ENCODE data around the gene XRCC1. TPM values are rescaled to one million over a fixed set of nuclear protein-coding genes. Genes with fewer than 3 reads are reported as not detected.
"Not testable (repeated sequence)": the region's sequence is repeated elsewhere in the genome, so short reads cannot be mapped to it uniquely, and the experiment has no call there.

XRCC1 gene
- total and polyA plus RNA-seq, 2 experiments from 2014 or later = 26.7 to 28.0 TPM

DNA sequence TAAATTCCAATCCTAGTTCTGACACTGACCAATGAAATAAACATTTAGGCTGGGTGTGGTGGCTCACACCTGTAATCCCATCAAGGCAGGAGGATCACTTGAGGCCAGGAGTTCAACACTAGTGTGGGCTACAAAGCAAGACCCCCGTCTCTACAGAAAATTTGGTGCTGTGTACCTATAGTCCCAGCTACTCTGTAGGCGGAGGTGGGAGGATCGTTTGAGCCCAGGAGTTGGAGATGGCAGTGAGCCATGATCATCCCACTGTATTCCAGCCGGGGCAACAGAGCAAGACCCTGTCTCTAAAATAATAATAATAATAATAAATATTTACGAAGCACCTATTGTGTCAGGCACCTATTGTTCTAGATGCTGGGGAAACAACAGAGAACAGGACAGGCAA lies 13.9 kb upstream of the XRCC1 start:
- Histone ChIP-seq H3K36me3 (ENCODE audit: low read depth) (peaks cover 10% of the 10 kb centered on the region; the same call in 1 of the 2 replicates), H3F3A (ENCODE audit: insufficient read depth) (0 out of 2 replicates have a peak, but pooled peaks cover 3% of the 10 kb centered on the region), H3K9me2 (ENCODE audit: insufficient read depth) (no peaks in the 10 kb centered on the region), H3K9me3 (ENCODE audit: low read depth) (no peaks in the 10 kb centered on the region), H3K4me1 (ENCODE audit: insufficient read depth) (peaks cover 8% of the 10 kb centered on the region), H3K27me3 (replicated peaks; ENCODE audit: insufficient read depth) (no peaks in the 10 kb centered on the region), H3K4me3 (no peak overlapping the region), H2AFZ (no peak overlapping the region), H3K79me2 (ENCODE audit: insufficient read depth) (peaks cover 52% of the 10 kb centered on the region), H3K27ac (no peak overlapping the region), H4K20me1 (ENCODE audit: insufficient read depth) (no peaks in the 10 kb centered on the region), H3K9ac (no peak overlapping the region), H3K4me2 (ENCODE audit: unreplicated experiment) (no peak overlapping the region)
- WGBS, 2 experiments (ENCODE audit: low coverage in 1 of 2, low lambda C conversion rate in 2 of 2, missing lambda C conversion rate in 2 of 2) = 76% methylated on average over 5 of the region's 5 CpGs
- TF ChIP-seq EZH2phosphoT487 (IDR thresholded peaks at IDR 0.05; ENCODE audit: insufficient read depth, low read depth) = no peak
- TF ChIP-seq EZH2 (IDR thresholded peaks at IDR 0.05; ENCODE audit: insufficient read depth, poor library complexity, severe bottlenecking) = no peak
- in situ Hi-C loops (cut with MboI) = no loop called here
- DNase-seq = no peak

DNA sequence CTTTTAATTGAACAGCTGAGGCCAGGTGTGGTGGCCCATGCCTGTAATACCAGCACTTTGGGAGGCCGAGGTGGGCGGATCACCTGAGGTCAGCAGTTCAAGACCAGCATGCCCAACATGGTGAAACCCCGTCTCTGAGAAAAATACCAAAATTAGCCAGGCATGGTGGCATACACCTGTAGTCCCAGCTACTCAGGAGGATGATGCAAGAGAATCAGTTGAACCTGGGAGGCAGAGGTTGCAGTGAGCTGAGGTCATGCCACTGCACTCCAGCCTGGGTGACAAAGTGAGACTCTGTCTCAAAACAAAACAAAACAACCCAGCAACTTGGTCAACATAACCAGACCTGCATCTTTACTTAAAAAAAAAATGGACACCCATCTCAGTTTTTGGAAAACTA lies 11.7 kb upstream of the XRCC1 start:
- H3K9me3 ChIP-seq (ENCODE audit: low read depth); H3K9me2 ChIP-seq (ENCODE audit: insufficient read depth); H3K4me3 ChIP-seq; H3K4me2 ChIP-seq (ENCODE audit: unreplicated experiment); H3K27me3 ChIP-seq (replicated peaks; ENCODE audit: insufficient read depth); H2AFZ ChIP-seq; H3K27ac ChIP-seq; in situ Hi-C loops (cut with MboI); H3K9ac ChIP-seq; H4K20me1 ChIP-seq (ENCODE audit: insufficient read depth); H3K4me1 ChIP-seq (ENCODE audit: insufficient read depth); DNase-seq; H3F3A ChIP-seq (ENCODE audit: insufficient read depth); H3K36me3 ChIP-seq (ENCODE audit: low read depth): not testable (repeated sequence)
- 88 to 100% methylated on average over 3 of the region's 3 CpGs for WGBS, 2 experiments (ENCODE audit: low coverage in 1 of 2, low lambda C conversion rate in 2 of 2, missing lambda C conversion rate in 2 of 2)
- H3K79me2 ChIP-seq (ENCODE audit: insufficient read depth) = peaks cover 32% of the 10 kb centered on the region

DNA sequence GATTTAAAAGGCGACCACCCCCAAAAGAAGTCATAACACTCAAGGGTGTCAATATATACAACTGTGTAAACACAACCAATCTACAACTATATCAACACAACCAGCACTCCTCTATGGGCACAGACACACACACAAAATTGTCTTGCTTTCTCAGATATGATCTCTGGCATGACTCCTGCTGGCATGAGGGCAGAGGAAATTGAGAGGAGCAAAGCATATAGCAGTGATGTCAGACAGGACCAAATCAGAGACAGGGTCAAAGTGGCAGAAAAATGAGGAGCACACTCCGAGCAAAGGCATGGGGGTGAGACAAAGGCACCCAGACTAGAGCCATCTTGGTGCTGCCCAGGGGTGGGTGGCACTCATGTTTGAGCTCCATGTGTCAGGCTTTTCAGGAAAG lies 11.0 kb upstream of the XRCC1 start:
- in situ Hi-C loops (cut with MboI) = no loop called here
- 78 to 86% methylated on average over 2 of the region's 2 CpGs for WGBS, 2 experiments (ENCODE audit: low coverage in 1 of 2, low lambda C conversion rate in 2 of 2, missing lambda C conversion rate in 2 of 2)
- Histone ChIP-seq H3K27ac (no peak overlapping the region), H3K36me3 (ENCODE audit: low read depth) (peaks cover 10% of the 10 kb centered on the region; the same call in 1 of the 2 replicates), H3K9ac (no peak overlapping the region), H3K79me2 (ENCODE audit: insufficient read depth) (peaks cover 30% of the 10 kb centered on the region), H3K27me3 (replicated peaks; ENCODE audit: insufficient read depth) (no peaks in the 10 kb centered on the region), H3K4me2 (ENCODE audit: unreplicated experiment) (no peak overlapping the region), H4K20me1 (ENCODE audit: insufficient read depth) (no peaks in the 10 kb centered on the region), H2AFZ (no peak overlapping the region), H3K4me3 (no peak overlapping the region), H3K9me3 (ENCODE audit: low read depth) (no peaks in the 10 kb centered on the region), H3K4me1 (ENCODE audit: insufficient read depth) (no peaks in the 10 kb centered on the region), H3K9me2 (ENCODE audit: insufficient read depth) (no peaks in the 10 kb centered on the region), H3F3A (ENCODE audit: insufficient read depth) (peaks cover 4% of the 10 kb centered on the region; the same call in 1 of the 2 replicates)
- no peak for TF ChIP-seq EZH2 (IDR thresholded peaks at IDR 0.05; ENCODE audit: insufficient read depth, poor library complexity, severe bottlenecking)
- TF ChIP-seq EZH2phosphoT487 (IDR thresholded peaks at IDR 0.05; ENCODE audit: insufficient read depth, low read depth) = no peak
- no peak for DNase-seq

DNA sequence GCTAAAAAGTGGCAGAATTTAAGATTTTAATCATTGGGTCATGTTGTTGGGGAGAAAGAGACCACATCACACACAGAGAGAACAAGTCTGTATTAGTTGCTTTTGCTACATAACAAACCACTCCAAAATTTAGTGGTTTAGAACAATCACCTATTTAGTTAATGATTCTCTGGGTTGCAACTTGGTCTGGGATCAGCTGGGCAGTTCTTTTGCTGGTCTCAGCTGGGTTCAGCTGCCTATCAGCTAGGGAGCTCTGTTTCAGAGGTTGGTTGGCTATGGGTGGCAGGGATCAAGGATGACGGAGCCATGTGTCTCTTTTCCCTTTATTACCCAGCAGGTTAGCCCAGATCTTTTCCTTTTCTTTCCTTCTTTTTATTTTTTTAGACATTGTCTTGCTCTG lies 9.2 kb upstream of the XRCC1 start:
- Histone ChIP-seq H3K36me3 (ENCODE audit: low read depth) (peaks cover 10% of the 10 kb centered on the region; the same call in 1 of the 2 replicates), H3K4me2 (ENCODE audit: unreplicated experiment) (no peak overlapping the region), H3K27me3 (replicated peaks; ENCODE audit: insufficient read depth) (no peaks in the 10 kb centered on the region), H3K4me3 (no peak overlapping the region), H3K27ac (no peak overlapping the region), H2AFZ (no peak overlapping the region), H4K20me1 (ENCODE audit: insufficient read depth) (no peaks in the 10 kb centered on the region), H3K9me3 (ENCODE audit: low read depth) (no peaks in the 10 kb centered on the region), H3K4me1 (ENCODE audit: insufficient read depth) (no peaks in the 10 kb centered on the region), H3K9ac (no peak overlapping the region), H3K79me2 (ENCODE audit: insufficient read depth) (peaks cover 12% of the 10 kb centered on the region), H3K9me2 (ENCODE audit: insufficient read depth) (no peaks in the 10 kb centered on the region), H3F3A (ENCODE audit: insufficient read depth) (peaks cover 4% of the 10 kb centered on the region; the same call in 1 of the 2 replicates)
- DNase-seq = no peak
- WGBS, 2 experiments (ENCODE audit: low coverage in 1 of 2, low lambda C conversion rate in 2 of 2, missing lambda C conversion rate in 2 of 2) = 96 to 100% methylated on average over 1 of the region's 1 CpG
- in situ Hi-C loops (cut with MboI) = no loop called here
- TF ChIP-seq EZH2 (IDR thresholded peaks at IDR 0.05; ENCODE audit: insufficient read depth, poor library complexity, severe bottlenecking) (no peak), EZH2phosphoT487 (IDR thresholded peaks at IDR 0.05; ENCODE audit: insufficient read depth, low read depth) (no peak)

DNA sequence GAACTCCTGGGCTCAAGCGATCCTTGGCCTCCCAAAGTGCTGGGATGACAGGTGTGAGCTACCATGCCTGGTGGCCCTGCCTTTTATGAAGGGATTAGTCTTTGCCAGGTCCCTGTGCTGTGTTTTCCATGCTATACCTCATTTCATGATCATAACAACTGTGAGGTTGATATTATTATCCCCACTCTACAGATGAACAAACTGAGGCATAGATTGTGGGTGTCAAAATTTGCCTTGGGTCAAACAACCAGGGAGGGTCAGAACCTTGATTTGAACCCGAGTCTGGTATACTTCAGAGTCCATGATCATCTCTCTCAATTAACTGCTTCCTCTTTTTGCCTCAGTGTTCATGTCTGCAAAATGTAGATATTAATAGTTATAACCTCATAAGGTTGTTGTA lies 7.2 kb upstream of the XRCC1 start:
- H2AFZ ChIP-seq = no peak overlapping the region
- 91 to 95% methylated on average over 2 of the region's 2 CpGs for WGBS, 2 experiments (ENCODE audit: low coverage in 1 of 2, low lambda C conversion rate in 2 of 2, missing lambda C conversion rate in 2 of 2)
- H3F3A ChIP-seq (ENCODE audit: insufficient read depth) = peaks cover 4% of the 10 kb centered on the region; the same call in 1 of the 2 replicates
- H3K79me2 ChIP-seq (ENCODE audit: insufficient read depth) = peaks cover 5% of the 10 kb centered on the region; the same call in 1 of the 2 replicates
- H3K27me3 ChIP-seq (replicated peaks; ENCODE audit: insufficient read depth) = no peaks in the 10 kb centered on the region
- H3K4me2 ChIP-seq (ENCODE audit: unreplicated experiment) = no peak overlapping the region
- in situ Hi-C loops (cut with MboI) = no loop called here
- no peaks in the 10 kb centered on the region for H3K4me1 ChIP-seq (ENCODE audit: insufficient read depth)
- no peak for TF ChIP-seq EZH2 (IDR thresholded peaks at IDR 0.05; ENCODE audit: insufficient read depth, poor library complexity, severe bottlenecking)
- no peak overlapping the region for H3K4me3 ChIP-seq
- no peak overlapping the region for H3K27ac ChIP-seq
- H4K20me1 ChIP-seq (ENCODE audit: insufficient read depth) = no peaks in the 10 kb centered on the region
- peaks cover 6% of the 10 kb centered on the region; the same call in 1 of the 2 replicates for H3K36me3 ChIP-seq (ENCODE audit: low read depth)
- DNase-seq = no peak
- no peak overlapping the region for H3K9ac ChIP-seq
- H3K9me3 ChIP-seq (ENCODE audit: low read depth) = no peaks in the 10 kb centered on the region
- no peaks in the 10 kb centered on the region for H3K9me2 ChIP-seq (ENCODE audit: insufficient read depth)
